GM12878 (cell line): Measurements from ENCODE around the gene FAM110A. TPM values are rescaled to one million over a fixed set of nuclear protein-coding genes. Genes with fewer than 3 reads are reported as not detected.

Experiments used
- ATAC-seq: fragments of 200-7000 bp; cut with Tn5 transposase; 3 replicates; pipeline ENCODE4 v1.9.1; 2020; ENCODE audit warnings: mild to moderate bottlenecking, moderate library complexity
- BruUV-seq: library from RNA; stranded (reverse); fragments of 400-500 nt; replicated peaks from 2 replicates; lab custom pipeline; 2021; lab: Mats Ljungman, UMichigan
- CTCF ChIA-PET: fragments of 300-600 bp; sonication (Branson Sonifier 250); formaldehyde crosslinking; extraction: SDS; loops from one replicate; lab custom pipeline; 2021; ENCODE audit warnings: inconsistent platforms; lab: Yijun Ruan, JAX
- POLR2A ChIA-PET: fragments of 350-600 bp; formaldehyde crosslinking; extraction: SDS; loops from one replicate; lab custom pipeline; 2021; ENCODE audit warnings: inconsistent platforms; lab: Charles Lee
- RAD21 ChIA-PET: fragments of 300-600 bp; sonication (Branson Sonifier 250); formaldehyde crosslinking; loops from one replicate; lab custom pipeline; 2023; ENCODE audit warnings: antibody characterized with exemption; ENCODE audit not compliant: unreplicated experiment; lab: Charles Lee
- SMC1A ChIA-PET: fragments of 300-600 bp; sonication (Branson Sonifier 250); formaldehyde crosslinking; loops from one replicate; lab custom pipeline; 2023; ENCODE audit not compliant: unreplicated experiment, uncharacterized antibody; lab: Charles Lee
- DNase-seq: peaks from one replicate; pipeline ENCODE4 v3.0.0-alpha.2; 2011; ENCODE audit warnings: low read depth, low spot score
- FAIRE-seq: peaks from 3 replicates; lab custom pipeline; 2011; peaks lifted over from hg19 to GRCh38; lab: Jason Lieb, UNC
- H2AFZ ChIP-seq: 2 replicates; pipeline ENCODE4 v1.6.0; 2011; ENCODE audit warnings: low read depth, low read length, control low read depth; ENCODE audit not compliant: control insufficient read depth
- H3K27ac ChIP-seq: 2 replicates; pipeline ENCODE4 v1.5.1; 2011; ENCODE audit warnings: control low read depth; ENCODE audit not compliant: control insufficient read depth, insufficient read depth
- H3K27me3 ChIP-seq, 2 experiments: replicated peaks in 1 of 2; 2 replicates each; pipeline versions ENCODE4 v1.6.0 to v1.6.1; 2011; ENCODE audit warnings: low read length in 1 of 2; ENCODE audit not compliant: control insufficient read depth in 2 of 2, insufficient read depth in 2 of 2
- H3K36me3 ChIP-seq, 2 experiments: 2 replicates each; pipeline ENCODE4 v1.5.1; 2011; ENCODE audit warnings: low read length in 1 of 2; ENCODE audit not compliant: control insufficient read depth in 2 of 2, insufficient read depth in 2 of 2
- H3K4me1 ChIP-seq: 2 replicates; pipeline ENCODE4 v1.6.1; 2011; ENCODE audit warnings: mild to moderate bottlenecking, low read length, moderate library complexity, mixed read lengths; ENCODE audit not compliant: control insufficient read depth, insufficient read depth
- H3K4me2 ChIP-seq: 2 replicates; pipeline ENCODE4 v1.6.0; 2011; ENCODE audit warnings: control low read depth; ENCODE audit not compliant: control insufficient read depth, insufficient read depth
- H3K4me3 ChIP-seq: fragments of 200-600 bp; sonication (generic); 2 replicates; pipeline ENCODE4 v1.5.1; 2016
- H3K79me2 ChIP-seq: 2 replicates; pipeline ENCODE4 v1.6.0; 2011; ENCODE audit warnings: low read length; ENCODE audit not compliant: control insufficient read depth, insufficient read depth
- H3K9ac ChIP-seq: 2 replicates; pipeline ENCODE4 v1.8.0; 2011; ENCODE audit warnings: low read length, control low read depth, mixed read lengths; ENCODE audit not compliant: control insufficient read depth, insufficient read depth
- H3K9me3 ChIP-seq: replicated peaks from 3 replicates; pipeline ENCODE4 v1.5.1; 2011; ENCODE audit warnings: mild to moderate bottlenecking, low read length; ENCODE audit not compliant: control insufficient read depth, insufficient read depth
- H4K20me1 ChIP-seq: 2 replicates; pipeline ENCODE4 v1.6.0; 2011; ENCODE audit not compliant: control insufficient read depth, insufficient read depth
- ASH2L ChIP-seq: fragments of 300-600, 200-600 bp; sonication (generic); IDR thresholded peaks from 2 replicates; pipeline ENCODE4 v1.6.1; 2017; ENCODE audit warnings: low read depth, mild to moderate bottlenecking, borderline replicate concordance
- BACH1 ChIP-seq: fragments of 450-650 bp; IDR thresholded peaks from 2 replicates; pipeline ENCODE4 v1.6.1; 2017; ENCODE audit warnings: mild to moderate bottlenecking, borderline replicate concordance
- CHD4 ChIP-seq: fragments of 200-600 bp; sonication (generic); IDR thresholded peaks from 2 replicates; pipeline ENCODE4 v1.6.1; 2016; ENCODE audit warnings: mild to moderate bottlenecking
- FOS ChIP-seq: IDR thresholded peaks from 3 replicates; pipeline ENCODE4 v1.6.1; 2011; ENCODE audit warnings: borderline replicate concordance; ENCODE audit not compliant: insufficient read length; ENCODE audit errors: extremely low read depth
- FOXK2 ChIP-seq: fragments of 450-650 bp; IDR thresholded peaks from 2 replicates; pipeline ENCODE4 v1.6.1; 2017; ENCODE audit warnings: mild to moderate bottlenecking, moderate library complexity
- IKZF2 ChIP-seq, 2 experiments: fragments of 450-650 bp; IDR thresholded peaks; 2 replicates each; pipeline ENCODE4 v1.6.1; 2017; ENCODE audit warnings: mild to moderate bottlenecking in 2 of 2, moderate library complexity in 2 of 2
- KAT2A ChIP-seq: conservative IDR thresholded peaks from 2 replicates; pipeline ENCODE4 v1.6.1; 2011; ENCODE audit warnings: low read depth, low read length; ENCODE audit not compliant: control insufficient read depth
- MTA2 ChIP-seq: fragments of 450-650 bp; IDR thresholded peaks from 2 replicates; pipeline ENCODE4 v1.6.1; 2016; ENCODE audit warnings: low read depth, mild to moderate bottlenecking, moderate library complexity
- TCF3 ChIP-seq: IDR thresholded peaks from 2 replicates; pipeline ENCODE4 v1.6.1; 2012; ENCODE audit warnings: low read depth, mild to moderate bottlenecking, low read length, borderline replicate concordance; ENCODE audit not compliant: insufficient read depth
- TCF7 ChIP-seq: IDR thresholded peaks from 2 replicates; pipeline ENCODE4 v1.6.1; 2014; ENCODE audit warnings: antibody characterized with exemption, borderline replicate concordance
- ZBTB40 ChIP-seq: fragments of 450-650 bp; IDR thresholded peaks from 2 replicates; pipeline ENCODE4 v1.6.1; 2016; ENCODE audit warnings: mild to moderate bottlenecking, moderate library complexity, borderline replicate concordance
- ZNF384 ChIP-seq: IDR thresholded peaks from 2 replicates; pipeline ENCODE4 v1.6.1; 2012; ENCODE audit warnings: low read depth, mild to moderate bottlenecking, low read length, improper control_type of control experiment, borderline replicate concordance
- ZNF622 ChIP-seq: fragments of 450-650 bp; IDR thresholded peaks from 2 replicates; pipeline ENCODE4 v1.6.1; 2017; ENCODE audit warnings: mild to moderate bottlenecking, inconsistent platforms
- WGBS: methylation state at CpG from one replicate; pipeline ENCODE4 v1.1.6; 2016; ENCODE audit warnings: low lambda C conversion rate; ENCODE audit not compliant: insufficient replicate concordance, insufficient coverage; ENCODE audit errors: missing lambda C conversion rate; 5-methylcytosine and 5-hydroxymethylcytosine counted together
- in situ Hi-C: fragments of 300-500 bp; cut with MboI; formaldehyde crosslinking; loops from 9 replicates; pipeline ENCODE4 v1.14.3; 2018; ENCODE audit warnings: mixed read lengths
- intact Hi-C: fragments of 100-400 bp; cut with micrococcal nuclease; formaldehyde crosslinking; loops from one replicate; pipeline ENCODE4 v1.14.2; 2022; ENCODE audit not compliant: unreplicated experiment
- polyA plus RNA-seq, 11 experiments: library from polyadenylated mRNA; depleted of rRNA in 4 of 11; unstranded in 6 of 11; stranded (reverse) in 5 of 11; fragments of >200 nt; fragmentation: Nextera tagmentation in 4 of 11; fragmentation: Illumina TruSeq in 1 of 11; extraction: Ambion mirVana in 4 of 11; extraction: Trizol in 1 of 11; gene quantifications; 1 replicate in 1 of 11; 2 replicates in 10 of 11; pipeline versions ENCODE4 v1.2.1 to v1.2.3, GENCODE V29; 2011 to 2016; ENCODE audit warnings: inconsistent platforms in 2 of 11, missing spikeins in 2 of 11, low read depth in 1 of 11
- total RNA-seq, 4 experiments: library from RNA; depleted of rRNA in 3 of 4; stranded (reverse); fragments of >200 nt in 3 of 4; fragmentation: Illumina TruSeq in 1 of 4; extraction: Trizol in 1 of 4; gene quantifications; 2 replicates each; pipeline versions ENCODE4 v1.2.1 to v1.2.3, GENCODE V29; 2013 to 2021
- TF ChIP-seq, protein P1 (sequence below): IDR thresholded peaks from 2 replicates; pipeline ENCODE4 v1.6.1; 2012; ENCODE audit warnings: low read depth, low read length, improper control_type of control experiment

Gene FAM110A
- total and polyA plus RNA-seq, 10 of the 15 experiments (the other 5 are each of a cell fraction or from before 2014, with no cell fraction given), result 1.1 to 14.8 (median 7.4) TPM

GRCh38 chr20:858011-858410, 24.5 kb downstream of the FAM110A start:
- ATAC-seq (no peak), DNase-seq (no peak), FAIRE-seq (no peak)
- RAD21 ChIA-PET, result no interaction called here
- Histone ChIP-seq H3K9me3 (no peaks in the 10 kb centered on the region), H3K79me2 (no peaks in the 10 kb centered on the region), H3K4me1 (peaks cover 12% of the 10 kb centered on the region), H3K4me2 (no peak overlapping the region), H3K36me3 (no peaks in the 10 kb centered on the region), H3K27ac (no peak overlapping the region), H3K27me3 (no peaks in the 10 kb centered on the region), H3K4me3 (no peak overlapping the region), H2AFZ (no peak overlapping the region), H4K20me1 (no peaks in the 10 kb centered on the region), H3K9ac (no peak overlapping the region)
- BruUV-seq, result no TSS peak
- in situ Hi-C loops (no loop called here), intact Hi-C loops (no loop called here)
- POLR2A ChIA-PET, result no interaction called here
- TF ChIP-seq ZNF622 (no peak), KAT2A (no peak), FOS (no peak), ZNF384 (no peak), MTA2 (no peak), IKZF2 (IDR thresholded peaks at IDR 0.05) (no peak), BACH1 (no peak), ZBTB40 (no peak), CHD4 (no peak), FOXK2 (no peak), ASH2L (no peak), TCF7 (no peak), TCF3 (no peak)
- TF ChIP-seq, protein P1, sequence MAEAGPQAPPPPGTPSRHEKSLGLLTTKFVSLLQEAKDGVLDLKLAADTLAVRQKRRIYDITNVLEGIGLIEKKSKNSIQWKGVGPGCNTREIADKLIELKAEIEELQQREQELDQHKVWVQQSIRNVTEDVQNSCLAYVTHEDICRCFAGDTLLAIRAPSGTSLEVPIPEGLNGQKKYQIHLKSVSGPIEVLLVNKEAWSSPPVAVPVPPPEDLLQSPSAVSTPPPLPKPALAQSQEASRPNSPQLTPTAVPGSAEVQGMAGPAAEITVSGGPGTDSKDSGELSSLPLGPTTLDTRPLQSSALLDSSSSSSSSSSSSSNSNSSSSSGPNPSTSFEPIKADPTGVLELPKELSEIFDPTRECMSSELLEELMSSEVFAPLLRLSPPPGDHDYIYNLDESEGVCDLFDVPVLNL, result no peak
- CTCF ChIA-PET, result no interaction called here
- 56% methylated on average over 6 of the region's 6 CpGs for WGBS
- SMC1A ChIA-PET, result no interaction called here
